CD14-positive monocyte (primary cell): ENCODE results near the gene DENND6A. TPM values are rescaled to one million over a fixed set of nuclear protein-coding genes. Genes with fewer than 3 reads are reported as not detected.
"Not testable (repeated sequence)": the region's sequence is repeated elsewhere in the genome, so short reads cannot be mapped to it uniquely, and the experiment has no call there.

Source experiments
- DNase-seq, 3 donors: peaks; one replicate each; pipeline ENCODE4 v3.0.0-alpha.2; 2011 to 2022
- H2AFZ ChIP-seq: 2 replicates; pipeline ENCODE4 v1.6.0; 2012; ENCODE audit warnings: mild to moderate bottlenecking, low read depth, low read length, inconsistent platforms; ENCODE audit not compliant: insufficient read depth, poor library complexity, severe bottlenecking
- H3K27ac ChIP-seq, 2 donors: 1 replicate in 1 of 2; 2 replicates in 1 of 2; pipeline ENCODE4 v1.5.1; 2012 to 2013; ENCODE audit warnings: low read length in 2 of 2, control low read depth in 1 of 2, inconsistent platforms in 1 of 2, low read depth in 1 of 2, mild to moderate bottlenecking in 1 of 2
- H3K27me3 ChIP-seq, 2 donors: one replicate each; pipeline versions ENCODE4 v1.6.0 to v1.6.1; 2011 to 2013; ENCODE audit warnings: low read length in 2 of 2; ENCODE audit not compliant: control insufficient read depth in 2 of 2, insufficient read depth in 2 of 2
- H3K36me3 ChIP-seq, 2 donors: replicated peaks in 1 of 2; 1 replicate in 1 of 2; 2 replicates in 1 of 2; pipeline versions ENCODE4 v1.5.1 to v1.6.1; 2012 to 2013; ENCODE audit warnings: low read length in 2 of 2, control low read depth in 1 of 2, inconsistent platforms in 1 of 2, mild to moderate bottlenecking in 1 of 2; ENCODE audit not compliant: insufficient read depth in 2 of 2, control insufficient read depth in 1 of 2
- H3K4me1 ChIP-seq, 2 donors: 1 replicate in 1 of 2; 2 replicates in 1 of 2; pipeline versions ENCODE4 v1.5.1 to v1.6.1; 2012 to 2013; ENCODE audit warnings: low read length in 2 of 2, control low read depth in 1 of 2, inconsistent platforms in 1 of 2, mild to moderate bottlenecking in 1 of 2, moderate library complexity in 1 of 2; ENCODE audit not compliant: insufficient read depth in 2 of 2, control insufficient read depth in 1 of 2
- H3K4me2 ChIP-seq: replicated peaks from 2 replicates; pipeline ENCODE3; 2012; ENCODE audit warnings: low read length, moderate library complexity, mild to moderate bottlenecking; ENCODE audit not compliant: poor library complexity, severe bottlenecking; ENCODE audit errors: extremely low read depth
- H3K4me3 ChIP-seq, 3 experiments: fragments of 200-600 bp in 1 of 3; sonication (generic) in 1 of 3; replicated peaks in 1 of 3; 1 replicate in 2 of 3; 2 replicates in 1 of 3; pipeline ENCODE4 v1.5.1; 2011 to 2013; ENCODE audit warnings: low read length in 3 of 3, mild to moderate bottlenecking in 3 of 3, control low read depth in 2 of 3, low read depth in 2 of 3, inconsistent platforms in 1 of 3, moderate library complexity in 1 of 3
- H3K79me2 ChIP-seq: 2 replicates; pipeline ENCODE4 v1.6.0; 2012; ENCODE audit warnings: mild to moderate bottlenecking, control low read depth, inconsistent platforms, low read length, moderate library complexity; ENCODE audit not compliant: insufficient read depth
- H3K9ac ChIP-seq: 2 replicates; pipeline ENCODE4 v1.6.0; 2017; ENCODE audit warnings: low read length, mild to moderate bottlenecking; ENCODE audit not compliant: insufficient read depth, poor library complexity, severe bottlenecking
- H3K9me3 ChIP-seq, 2 donors: replicated peaks in 1 of 2; 1 replicate in 1 of 2; 2 replicates in 1 of 2; pipeline versions ENCODE4 v1.5.1 to v1.6.1; 2012 to 2013; ENCODE audit warnings: low read length in 2 of 2, control low read depth in 1 of 2; ENCODE audit not compliant: control insufficient read depth in 1 of 2, insufficient read depth in 1 of 2
- H4K20me1 ChIP-seq: 2 replicates; pipeline ENCODE4 v1.6.0; 2012; ENCODE audit warnings: mild to moderate bottlenecking, low read length, control low read depth, moderate library complexity; ENCODE audit not compliant: insufficient read depth
- H3K27ac Mint-ChIP-seq, 7 donors: one replicate each; pipeline ENCODE4 v1.8.0; 2020; ENCODE audit warnings: mild to moderate bottlenecking in 7 of 7, mixed read lengths in 7 of 7, moderate library complexity in 6 of 7, inconsistent platforms in 2 of 7
- H3K27me3 Mint-ChIP-seq, 3 donors: one replicate each; pipeline ENCODE4 v1.8.0; 2021 to 2022; ENCODE audit warnings: low read depth in 3 of 3, mild to moderate bottlenecking in 3 of 3, mixed read lengths in 3 of 3, moderate library complexity in 3 of 3, inconsistent platforms in 1 of 3
- H3K36me3 Mint-ChIP-seq, 2 donors: one replicate each; pipeline ENCODE4 v1.8.0; 2020; ENCODE audit warnings: mixed read lengths in 2 of 2, inconsistent platforms in 1 of 2, mild to moderate bottlenecking in 1 of 2
- H3K4me1 Mint-ChIP-seq: one replicate; pipeline ENCODE4 v1.8.0; 2020; ENCODE audit warnings: mild to moderate bottlenecking, mixed read lengths
- H3K4me3 Mint-ChIP-seq, 2 donors: one replicate each; pipeline ENCODE4 v1.8.0; 2020; ENCODE audit warnings: mild to moderate bottlenecking in 2 of 2, mixed read lengths in 2 of 2, moderate library complexity in 1 of 2
- H3K9me3 Mint-ChIP-seq, 7 donors: one replicate each; pipeline ENCODE4 v1.8.0; 2020 to 2022; ENCODE audit warnings: mixed read lengths in 7 of 7, mild to moderate bottlenecking in 6 of 7, moderate library complexity in 6 of 7, inconsistent platforms in 2 of 7
- CTCF ChIP-seq: fragments of 200-600 bp; IDR thresholded peaks from one replicate; pipeline ENCODE4 v1.8.0; 2022; ENCODE audit warnings: antibody characterized with exemption, mild to moderate bottlenecking
- WGBS: methylation state at CpG from one replicate; pipeline ENCODE4 v1.1.5; 2013; ENCODE audit warnings: missing lambda C conversion rate; ENCODE audit not compliant: insufficient coverage; 5-methylcytosine and 5-hydroxymethylcytosine counted together
- intact Hi-C, 2 donors: fragments of 100-400 bp; cut with micrococcal nuclease; formaldehyde crosslinking; loops; one replicate each; pipeline versions ENCODE4 v1.15.0 to v1.15.1; 2023
- polyA plus RNA-seq, 3 donors: library from polyadenylated mRNA; depleted of rRNA in 1 of 3; unstranded in 2 of 3; stranded (reverse) in 1 of 3; fragments of 300-500 nt in 2 of 3; fragments of >200 nt in 1 of 3; fragmentation: Illumina TruSeq in 2 of 3; gene quantifications; 1 replicate in 2 of 3; 2 replicates in 1 of 3; pipeline ENCODE4 v1.2.3, GENCODE V29; 2012 to 2021

Gene DENND6A
- polyA plus RNA-seq, 3 donors = 10.8 to 20.8 (median 15.4) TPM

- H3K27ac Mint-ChIP-seq = peak overlapping the region in 1 of 7 donors; percentile 25
- intact Hi-C loops = no loop called here
- no peak for DNase-seq
- no peak for TF ChIP-seq CTCF
- no peaks in the 10 kb centered on the region for H3K4me1 Mint-ChIP-seq
- Histone ChIP-seq H3K4me3 (no peak overlapping the region), H3K27ac (no peak overlapping the region), H3K79me2 (no peaks in the 10 kb centered on the region), H3K9me3 (no peaks in the 10 kb centered on the region), H3K4me1 (no peaks in the 10 kb centered on the region), H3K36me3 (peaks cover 73 to 88% of the 10 kb centered on the region in 2 donors), H2AFZ (no peak overlapping the region), H3K9ac (no peak overlapping the region), H4K20me1 (no peaks in the 10 kb centered on the region), H3K27me3 (no peaks in the 10 kb centered on the region), H3K4me2 (no peak overlapping the region)
- H3K9me3 Mint-ChIP-seq = peaks cover 0 to 2% (median 0%) of the 10 kb centered on the region in 7 donors
- no peak overlapping the region for H3K4me3 Mint-ChIP-seq
- H3K36me3 Mint-ChIP-seq = peaks cover 57 to 82% of the 10 kb centered on the region in 2 donors
- peaks cover 0 to 2% (median 0%) of the 10 kb centered on the region in 3 donors for H3K27me3 Mint-ChIP-seq
Observed at GRCh38 chr3:57637391-57637790, 55.5 kb downstream of the DENND6A start.

GRCh38 chr3:57634259-57634658 lies 58.6 kb downstream of the DENND6A start:
- H3K9me3 ChIP-seq, DNase-seq, H4K20me1 ChIP-seq, H3K4me1 Mint-ChIP-seq, H3K4me3 ChIP-seq, H3K4me2 ChIP-seq, intact Hi-C loops, H2AFZ ChIP-seq, H3K79me2 ChIP-seq, H3K27ac ChIP-seq, H3K9ac ChIP-seq, H3K4me3 Mint-ChIP-seq, H3K27me3 Mint-ChIP-seq, H3K27me3 ChIP-seq, H3K4me1 ChIP-seq, H3K9me3 Mint-ChIP-seq: not testable (repeated sequence)
- Mint-ChIP-seq H3K27ac (peak overlapping the region in 2 of 7 donors; percentile 36 to 72), H3K36me3 (peaks cover 59 to 89% of the 10 kb centered on the region in 2 donors)
- WGBS = no CpG with 5 or more reads among the region's 3 CpGs
- H3K36me3 ChIP-seq = peaks cover 74 to 89% of the 10 kb centered on the region in 2 donors
